NCI-H2029 treated with DMSO at 0.1 percent for 48 hours (cell line): ENCODE data around the gene MAGEA9.
"Not testable (repeated sequence)": the region's sequence is repeated elsewhere in the genome, so short reads cannot be mapped to it uniquely, and the experiment has no call there.

Source experiments
- DNase-seq: peaks from one replicate; lab custom pipeline; 2025; lab: John Stamatoyannopoulos, UW

The MAGEA9 gene, protein sequence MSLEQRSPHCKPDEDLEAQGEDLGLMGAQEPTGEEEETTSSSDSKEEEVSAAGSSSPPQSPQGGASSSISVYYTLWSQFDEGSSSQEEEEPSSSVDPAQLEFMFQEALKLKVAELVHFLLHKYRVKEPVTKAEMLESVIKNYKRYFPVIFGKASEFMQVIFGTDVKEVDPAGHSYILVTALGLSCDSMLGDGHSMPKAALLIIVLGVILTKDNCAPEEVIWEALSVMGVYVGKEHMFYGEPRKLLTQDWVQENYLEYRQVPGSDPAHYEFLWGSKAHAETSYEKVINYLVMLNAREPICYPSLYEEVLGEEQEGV

DNA sequence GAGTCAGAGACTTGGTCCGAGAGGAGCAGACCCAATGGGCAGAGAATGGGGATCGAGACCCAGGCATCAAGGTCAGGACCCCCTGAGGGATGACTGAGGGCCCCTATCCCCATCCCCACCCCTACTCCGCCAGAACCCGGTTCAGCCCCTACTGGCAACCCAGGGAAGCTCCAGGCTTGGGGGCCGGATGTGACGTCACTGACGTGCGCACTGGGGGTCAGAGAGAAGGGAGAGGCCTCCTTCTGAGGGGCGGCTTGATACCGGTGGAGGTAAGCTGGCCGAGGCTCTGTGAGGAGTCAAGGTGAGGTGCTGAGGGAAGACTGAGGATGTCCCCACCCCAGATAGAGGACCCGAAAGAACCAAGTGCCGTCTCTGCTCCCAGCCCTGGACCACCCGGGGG is at the start of gene MAGEA9:
Gene MAGEA9 (plus strand): TSS at position 204 of the 400 bp plus-strand sequence. CDS start 4,281 bp downstream, outside the sequence.
- not testable (repeated sequence) for DNase-seq

DNA sequence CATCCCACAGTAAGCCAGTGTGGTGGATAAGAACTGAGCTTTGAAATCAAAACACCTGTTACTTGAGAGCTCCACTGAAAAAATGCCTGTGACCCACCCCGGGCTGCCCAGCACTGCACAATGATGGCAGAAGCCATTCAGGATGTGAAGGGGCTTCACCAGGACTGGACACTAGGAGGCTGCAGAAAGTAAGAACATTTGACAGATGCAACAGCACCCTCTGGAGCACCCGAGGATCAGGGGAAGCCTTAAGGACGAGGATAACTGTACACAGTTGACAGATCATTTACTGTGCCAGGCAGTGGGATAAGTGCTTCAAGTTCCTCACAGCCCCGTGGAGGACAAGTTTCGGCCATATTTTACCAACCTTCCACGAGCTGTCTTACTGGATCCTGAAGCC is 39.5 kb upstream of the MAGEA9 start:
- not testable (repeated sequence) for DNase-seq

DNA sequence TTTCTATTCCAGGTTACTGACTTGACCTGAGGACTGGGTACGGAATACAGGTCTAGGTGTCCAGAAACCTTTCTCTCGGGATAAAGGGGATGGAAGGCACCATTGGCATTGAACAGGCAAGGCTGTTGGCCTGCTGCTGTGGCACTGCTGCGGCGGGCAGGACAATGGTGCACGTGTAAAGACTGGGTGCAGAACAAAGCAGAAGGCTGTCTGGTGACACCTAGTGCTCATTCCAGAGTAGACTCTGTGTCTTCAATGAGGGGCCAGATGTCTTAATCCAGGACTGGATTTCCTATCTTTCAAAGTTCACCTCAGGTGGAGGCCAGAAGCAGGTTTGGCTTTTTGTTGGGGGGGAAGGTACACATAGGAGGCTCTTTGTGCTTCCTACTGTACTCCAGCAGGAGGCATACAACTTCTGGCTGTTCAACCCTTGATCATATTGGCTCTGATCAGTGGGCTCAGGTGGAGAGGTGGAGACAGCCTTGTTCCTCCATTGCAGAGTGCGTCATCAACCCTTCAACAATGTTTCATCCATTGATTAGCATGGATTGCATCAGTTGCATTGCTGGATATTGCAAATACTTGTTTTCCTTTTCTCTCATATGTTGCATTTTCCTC is 35.2 kb upstream of the MAGEA9 start:
- not testable (repeated sequence) for DNase-seq

DNA sequence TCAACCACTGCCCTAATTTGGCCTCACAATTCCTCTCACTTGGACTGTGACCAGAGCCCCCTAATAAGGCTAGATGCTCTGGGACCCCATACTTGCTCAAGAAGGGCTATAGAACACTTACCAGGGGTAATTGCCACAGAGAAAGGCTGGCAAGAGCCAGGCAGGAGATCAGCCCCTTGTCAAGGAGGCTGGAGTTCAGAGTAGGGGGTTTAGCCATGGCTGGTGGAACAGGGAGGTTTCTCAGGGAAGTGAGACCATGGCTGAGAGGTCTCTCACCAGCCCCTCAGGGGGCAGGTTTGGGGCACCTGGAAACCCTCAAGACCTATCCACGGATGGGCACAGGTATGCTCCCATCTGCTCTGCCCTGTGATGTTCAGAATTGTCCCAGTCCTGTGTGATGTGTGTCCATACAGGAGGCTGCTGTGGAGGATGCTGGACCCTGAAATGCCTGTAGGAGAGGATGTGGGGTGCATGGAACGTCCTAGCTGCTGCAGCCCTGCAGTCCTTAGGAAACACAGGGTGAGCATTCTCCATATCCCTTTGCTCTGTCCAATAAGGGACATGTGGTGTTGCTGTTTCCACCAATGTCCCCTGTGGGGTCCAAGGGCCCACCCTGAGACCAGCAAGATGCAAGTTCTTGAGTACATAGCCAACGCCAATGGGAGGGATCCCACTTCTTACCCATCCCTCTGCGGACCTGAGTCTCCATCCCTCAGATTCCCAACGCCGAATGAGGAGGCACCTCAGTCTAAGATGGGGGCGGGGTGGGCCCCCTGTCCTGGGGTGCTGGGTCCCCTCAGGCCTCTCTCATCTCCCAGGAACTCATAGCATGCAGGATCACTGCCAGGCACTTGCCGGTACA is 24.3 kb upstream of the MAGEA9 start:
- DNase-seq = no peak

DNA sequence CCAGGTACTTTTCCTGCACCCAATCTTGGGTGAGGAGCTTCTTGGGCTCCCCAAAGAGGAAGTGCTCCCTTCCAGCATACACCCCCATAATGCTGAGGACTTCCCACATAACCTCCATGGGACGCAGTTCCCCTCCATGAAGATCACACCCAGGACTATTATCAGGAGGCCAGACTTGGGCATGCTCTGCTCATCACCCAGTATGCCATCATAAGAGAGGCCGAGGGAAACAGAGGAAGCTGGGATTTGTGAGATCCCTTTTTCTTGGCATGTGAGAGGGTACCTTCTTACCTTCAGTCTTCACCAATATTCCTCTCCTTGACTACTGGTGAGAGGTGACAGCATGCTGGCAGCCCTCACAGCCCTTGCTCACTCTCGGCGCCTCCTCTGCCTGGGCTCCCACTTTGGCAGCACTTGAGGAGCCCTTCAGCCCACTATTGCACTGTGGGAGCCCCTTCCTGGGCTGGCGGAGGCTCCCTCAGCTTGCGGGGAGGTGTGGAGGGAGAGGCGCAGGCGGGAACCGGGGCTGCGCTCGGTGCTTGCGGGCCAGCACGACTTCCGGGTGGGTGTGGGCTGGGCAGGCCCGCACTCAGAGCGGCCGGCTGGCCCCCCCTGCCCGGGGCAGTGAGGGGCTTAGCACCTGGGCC is 23.5 kb upstream of the MAGEA9 start:
- DNase-seq = no peak

DNA sequence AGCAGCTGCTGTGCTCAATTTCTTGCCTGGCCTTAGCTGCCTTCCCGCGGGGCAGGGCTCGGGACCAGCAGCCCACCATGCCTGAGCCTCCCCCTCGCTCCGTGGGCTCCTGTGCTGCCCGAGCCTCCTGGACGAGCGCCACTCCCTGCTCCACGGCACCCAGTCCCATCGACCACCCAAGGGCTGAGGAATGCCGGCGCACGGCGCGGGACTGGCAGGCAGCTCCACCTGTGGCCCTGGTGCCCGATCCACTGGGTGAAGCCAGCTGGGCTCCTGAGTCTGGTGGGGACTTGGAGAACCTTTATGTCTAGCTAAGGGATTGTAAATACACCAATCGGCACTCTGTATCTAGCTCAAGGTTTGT is 23.0 kb upstream of the MAGEA9 start:
- DNase-seq = not testable (repeated sequence)

DNA sequence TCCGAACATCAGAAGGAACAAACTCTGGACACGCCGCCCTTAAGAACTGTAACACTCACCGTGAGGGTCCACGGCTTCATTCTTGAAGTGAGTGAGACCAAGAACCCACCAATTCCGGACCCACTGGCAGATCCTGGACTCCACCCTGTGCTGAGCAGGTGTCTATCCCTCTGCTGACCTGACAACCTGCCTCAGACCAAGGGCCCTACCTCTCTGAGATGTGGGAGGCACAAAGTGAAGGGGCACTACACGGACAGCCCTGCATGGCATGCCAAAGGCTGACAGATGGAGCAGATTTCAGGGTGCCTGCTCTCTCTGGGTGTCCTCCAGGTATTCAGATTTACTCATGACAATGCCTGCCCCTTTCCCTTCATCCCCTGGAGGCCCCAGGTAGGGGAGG is 21.9 kb upstream of the MAGEA9 start:
- no peak for DNase-seq

DNA sequence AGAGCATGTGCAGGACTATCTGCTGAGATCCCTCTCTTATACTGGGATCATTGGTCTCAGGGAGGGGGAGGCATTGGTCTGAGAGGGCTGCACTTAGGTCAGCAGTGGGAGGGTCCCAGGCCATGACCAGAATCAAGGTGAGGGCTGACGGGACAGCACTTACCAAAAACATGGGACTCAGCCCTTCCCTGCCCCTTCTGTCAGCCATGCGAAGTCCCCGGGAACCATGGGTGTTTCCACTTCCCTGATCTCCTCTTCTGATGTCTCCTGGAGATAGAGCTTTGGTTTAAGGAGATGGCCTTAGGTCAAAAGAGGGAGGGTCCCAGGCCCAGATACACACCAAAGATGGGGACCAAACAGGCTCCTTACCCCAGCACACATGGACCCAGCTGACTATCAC is 20.8 kb upstream of the MAGEA9 start:
- DNase-seq = no peak

DNA sequence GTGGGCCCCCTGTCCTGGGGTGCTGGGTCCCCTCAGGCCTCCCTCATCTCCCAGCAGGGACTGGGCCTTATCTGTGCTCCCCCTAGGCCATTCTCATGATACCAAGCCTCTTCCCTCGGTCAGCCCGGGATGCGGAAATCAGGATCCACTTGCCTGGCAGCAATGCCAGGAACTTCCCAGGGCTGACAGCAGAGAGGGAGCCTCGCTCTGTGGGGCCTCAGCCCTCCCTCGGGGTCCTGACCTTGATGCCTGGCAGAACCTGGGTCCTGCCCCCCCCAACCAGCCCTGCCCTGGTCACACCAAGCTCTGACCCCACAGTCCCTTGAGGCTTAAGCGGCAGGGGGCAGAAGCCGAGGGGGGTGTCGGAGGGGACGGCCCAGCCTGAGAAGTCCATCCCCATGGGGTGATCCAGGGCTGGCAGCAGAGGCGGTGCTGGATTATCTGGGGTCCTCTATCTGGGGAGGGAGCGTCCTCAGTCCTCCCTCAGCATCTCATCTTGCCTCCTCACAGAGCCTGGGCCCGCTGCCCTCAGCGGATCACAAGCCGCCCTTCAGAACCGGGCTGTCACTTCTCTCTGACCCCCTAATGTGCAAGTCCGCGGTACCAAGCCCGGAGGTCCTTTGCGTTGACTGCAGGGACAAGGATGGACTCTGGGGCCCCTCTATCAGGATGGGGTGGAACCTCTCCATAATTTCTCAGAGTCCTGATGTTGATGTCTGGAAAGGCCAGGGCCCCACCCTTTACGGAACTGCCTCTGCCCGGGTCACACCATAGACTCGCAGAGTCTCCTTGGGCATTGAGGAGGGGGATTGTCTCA is 19.7 kb upstream of the MAGEA9 start:
- DNase-seq = not testable (repeated sequence)

DNA sequence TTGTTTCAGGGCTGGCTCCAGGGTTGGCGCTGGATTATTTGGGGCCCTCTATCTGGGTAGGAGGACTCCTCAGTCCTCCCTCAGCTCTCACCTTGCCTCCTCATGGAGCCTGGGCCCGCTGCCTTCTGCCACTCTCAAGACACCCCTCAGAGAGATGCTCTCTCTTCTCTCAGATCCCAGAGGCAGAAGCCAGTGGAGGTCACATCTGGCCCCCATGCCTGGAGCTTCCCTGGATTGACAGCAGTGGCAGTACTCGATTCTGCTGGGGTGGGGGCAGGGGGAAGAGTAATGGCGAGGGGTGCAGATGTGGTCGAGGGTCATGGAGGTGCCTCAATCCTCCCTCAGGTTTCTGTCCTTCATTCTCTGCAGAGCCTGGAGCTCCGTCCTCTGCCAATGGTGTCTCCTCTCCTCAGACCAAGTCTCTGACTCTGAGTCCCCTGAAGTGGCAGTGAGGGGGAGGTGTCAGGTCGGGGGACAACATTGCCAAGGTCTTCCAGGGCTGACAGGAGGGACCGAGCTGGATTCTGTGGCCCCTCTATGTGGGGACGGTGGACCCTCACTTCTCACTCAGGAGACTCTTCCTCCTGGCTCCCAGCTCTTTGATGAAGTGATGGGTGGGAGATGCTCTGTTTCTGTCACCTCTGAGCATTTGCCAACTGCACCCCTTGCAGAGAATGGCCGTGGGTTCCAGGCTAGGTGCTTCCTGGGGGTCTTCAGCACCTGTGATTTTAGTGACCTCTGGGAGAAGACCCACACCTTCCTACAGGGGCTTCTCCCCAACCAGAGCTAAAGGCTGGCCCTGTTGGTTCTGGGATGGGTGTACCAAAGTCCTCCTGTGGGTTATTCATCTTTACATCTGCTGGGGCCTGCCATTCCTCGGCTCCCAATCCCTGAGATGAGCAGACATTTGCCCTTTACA is 18.8 kb upstream of the MAGEA9 start:
- DNase-seq = no peak

DNA sequence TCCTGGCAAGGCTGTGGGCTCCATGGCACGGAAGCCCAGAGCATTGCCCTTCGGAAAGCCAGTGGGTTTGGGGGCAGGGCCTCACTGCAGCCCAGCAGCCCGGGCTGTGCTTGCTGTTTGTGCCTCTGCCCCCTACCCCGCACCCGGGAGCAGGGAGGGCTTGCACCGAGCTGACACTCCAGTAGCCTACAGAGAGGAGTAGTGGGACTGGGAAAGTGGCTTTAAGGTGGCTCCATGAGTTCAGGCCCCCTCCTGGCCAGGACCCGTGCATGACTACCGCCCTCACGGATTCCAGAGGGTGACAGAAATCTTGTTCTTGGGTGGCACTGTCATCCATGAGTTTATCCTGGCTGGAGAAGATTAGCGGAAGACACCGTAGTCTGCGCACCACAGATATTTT is 11.4 kb upstream of the MAGEA9 start:
- not testable (repeated sequence) for DNase-seq

DNA sequence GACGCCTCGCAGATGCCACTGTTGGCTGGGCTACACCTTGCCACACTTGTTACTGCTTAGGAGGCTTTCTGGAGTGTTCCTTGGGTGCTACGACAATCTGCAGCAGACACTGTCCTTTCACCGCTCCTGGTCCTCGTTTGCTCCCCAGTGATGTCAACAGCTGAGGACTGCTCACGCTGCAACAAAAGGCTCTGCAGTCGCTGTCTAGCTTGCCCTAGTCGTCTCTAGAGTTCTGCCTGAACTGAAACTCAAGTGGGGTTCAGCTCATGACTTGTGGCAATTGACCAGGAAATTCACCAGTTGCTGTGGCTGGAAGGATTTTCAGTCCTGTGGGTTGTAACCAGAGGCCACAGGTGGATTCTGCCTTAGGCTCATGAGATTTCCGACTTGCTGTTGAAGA is 8.7 kb upstream of the MAGEA9 start:
- not testable (repeated sequence) for DNase-seq

DNA sequence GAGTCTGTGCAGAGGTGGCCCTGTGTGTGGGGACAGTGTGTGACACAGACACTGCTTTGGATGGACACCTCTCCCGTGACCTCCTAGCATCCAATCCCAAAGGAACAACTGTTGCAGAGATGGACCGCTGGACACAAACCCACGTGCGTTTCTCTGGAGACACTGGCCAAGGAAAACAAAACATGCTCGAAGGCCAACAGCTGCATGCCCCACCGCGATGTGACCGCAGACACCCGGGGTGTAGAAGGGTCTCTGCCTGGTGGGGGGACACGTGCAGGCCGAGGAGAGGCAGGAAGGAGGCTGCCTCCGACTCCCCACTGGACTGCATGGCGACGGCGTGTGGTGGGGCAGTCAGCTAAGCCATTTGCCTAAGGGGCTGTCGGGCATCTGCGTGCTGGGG is 8.0 kb upstream of the MAGEA9 start, which contains the start of gene HSFX1:
Gene HSFX1 (plus strand): TSS at position 301 of the 400 bp plus-strand sequence. CDS start 614 bp downstream, outside the sequence.
- DNase-seq = not testable (repeated sequence)

DNA sequence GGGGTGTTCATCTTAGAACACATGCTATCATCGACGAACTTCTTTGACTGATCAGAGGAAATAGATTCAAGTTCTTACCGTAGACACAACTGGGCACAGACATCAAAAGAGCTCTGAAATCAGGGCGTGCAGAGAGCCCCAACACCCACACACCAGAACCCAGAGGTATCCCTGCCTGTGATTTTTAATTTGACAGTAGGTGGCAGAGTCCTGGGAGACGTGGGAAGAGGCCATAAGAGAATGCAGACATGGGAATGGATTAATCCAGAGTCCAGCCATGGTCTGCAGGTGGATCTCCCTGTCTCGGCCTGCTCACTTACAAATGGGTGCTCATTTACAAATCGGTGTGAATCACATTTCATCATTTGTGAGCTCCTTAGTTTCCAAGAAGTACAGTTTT is 3.7 kb upstream of the MAGEA9 start:
- DNase-seq = not testable (repeated sequence)

DNA sequence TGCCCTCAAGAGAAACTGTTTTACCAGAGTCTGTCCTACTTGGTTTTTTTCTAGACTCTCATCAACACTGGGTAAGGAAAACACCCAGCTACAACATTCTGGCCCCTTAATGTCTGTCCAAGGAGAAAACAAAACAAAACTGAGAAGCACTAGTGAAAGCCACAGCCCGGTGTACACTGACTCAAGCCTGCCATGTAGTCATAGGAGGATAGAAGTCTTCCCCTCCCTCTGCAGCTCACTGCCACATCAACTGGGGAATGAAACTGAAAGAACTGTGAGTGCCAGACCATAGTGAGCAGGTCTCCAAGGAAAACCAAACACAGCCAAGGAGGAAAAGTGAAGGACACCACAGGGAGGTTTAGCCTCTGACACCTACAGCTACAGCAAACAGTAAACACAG is 13.8 kb downstream of the MAGEA9 start:
- not testable (repeated sequence) for DNase-seq

DNA sequence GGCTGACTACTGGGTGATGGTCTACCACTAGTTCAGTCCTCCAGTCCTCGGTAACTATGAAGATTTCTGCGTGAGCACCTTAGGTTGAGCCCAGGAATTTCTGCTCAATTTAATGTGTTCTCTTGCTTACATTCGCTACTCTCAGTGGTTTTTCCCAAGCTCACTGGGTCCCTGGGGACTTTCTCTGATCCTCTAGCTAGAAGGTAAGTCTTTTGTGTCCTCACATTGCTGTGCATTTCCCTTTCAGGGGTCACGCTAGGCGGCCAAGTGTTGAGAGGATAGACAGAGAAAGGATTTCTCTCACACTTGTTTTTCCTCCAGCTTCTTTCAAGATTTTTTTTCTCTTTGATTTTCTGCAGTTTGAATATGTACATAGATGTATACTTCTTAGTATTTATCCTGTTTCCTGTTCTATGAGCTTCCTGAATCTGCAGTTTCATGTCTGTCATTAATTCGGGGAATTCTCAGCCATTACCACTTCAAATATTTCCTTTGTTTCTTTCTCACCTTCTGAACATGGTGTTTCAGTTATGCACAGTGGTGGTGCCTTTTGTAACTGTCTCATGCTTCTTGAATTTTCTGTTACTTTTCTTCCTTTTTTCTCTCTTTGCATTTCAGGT is 17.5 kb downstream of the MAGEA9 start:
- DNase-seq = no peak

DNA sequence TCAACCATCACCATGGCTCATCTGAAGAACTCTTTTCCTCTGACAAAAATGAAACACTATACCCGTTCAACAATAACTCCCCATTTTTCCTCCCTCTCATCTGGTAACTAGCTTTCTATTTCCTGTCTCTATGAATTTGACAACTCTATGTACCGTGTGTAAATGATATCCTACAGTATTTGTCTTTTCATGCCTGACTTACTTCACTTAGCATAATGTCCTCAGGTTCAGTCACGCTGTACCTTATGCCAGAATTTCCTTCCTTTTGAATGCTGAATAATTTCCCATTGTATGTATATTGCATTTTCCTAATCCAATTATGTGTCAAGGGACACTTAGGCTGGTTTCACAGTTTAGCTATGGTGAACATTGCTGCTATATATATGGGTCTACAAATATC is 18.2 kb downstream of the MAGEA9 start:
- peak; percentile 59 for DNase-seq

DNA sequence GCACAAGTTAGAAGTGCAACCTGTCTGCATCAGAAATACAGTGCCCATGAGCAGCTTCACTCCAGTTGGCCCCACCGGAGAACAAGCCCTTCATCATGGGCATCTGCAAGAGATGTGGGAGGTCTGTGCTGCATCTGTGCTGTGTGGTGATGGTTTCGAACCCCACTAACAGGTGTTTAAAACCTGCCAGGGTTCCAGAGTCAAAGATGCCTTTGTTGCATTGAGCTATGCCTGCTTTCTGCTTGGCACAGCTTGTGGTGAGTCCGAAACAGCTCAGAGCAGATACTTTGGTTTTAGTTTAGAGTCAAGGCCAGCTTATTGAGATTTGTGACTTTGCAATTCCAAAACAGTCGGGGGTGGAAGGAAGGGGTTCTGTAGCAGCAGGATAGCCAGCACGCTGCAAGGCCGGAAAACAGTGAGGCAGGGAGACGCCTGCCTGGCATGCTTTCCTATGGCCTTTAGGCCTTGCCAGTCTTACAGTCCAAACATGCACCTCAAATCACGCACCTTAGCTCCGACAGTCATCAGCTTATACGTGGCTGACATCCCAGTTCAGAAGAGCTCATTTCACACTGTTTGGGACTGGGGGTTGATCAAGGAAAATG is 21.8 kb downstream of the MAGEA9 start:
- DNase-seq = no peak

DNA sequence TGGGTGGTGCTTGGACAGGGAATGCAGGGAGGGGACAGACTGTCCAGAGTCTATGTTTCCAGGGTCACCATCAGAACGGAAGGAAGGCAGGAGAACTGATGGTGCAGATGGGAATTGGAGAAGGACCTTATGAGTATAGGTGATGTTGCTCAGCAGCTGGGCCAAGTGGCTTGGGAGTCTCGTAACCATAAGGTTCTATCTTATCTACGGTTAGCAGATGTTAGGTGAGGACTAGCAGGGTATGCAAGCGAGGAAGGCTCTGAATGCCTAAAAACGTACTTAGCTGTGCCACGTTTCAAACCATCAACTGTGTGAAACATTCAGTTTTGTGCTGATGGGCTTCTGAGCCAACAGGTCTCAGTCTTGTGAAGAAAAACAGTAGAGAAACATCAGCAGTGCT is 22.4 kb downstream of the MAGEA9 start:
- no peak for DNase-seq
